ENCODE results near the gene SVOP. TPM values are rescaled to one million over a fixed set of nuclear protein-coding genes. Genes with fewer than 3 reads are reported as not detected.

Gene SVOP
- polyA plus RNA-seq, 1 donor = 0.16 TPM

DNA sequence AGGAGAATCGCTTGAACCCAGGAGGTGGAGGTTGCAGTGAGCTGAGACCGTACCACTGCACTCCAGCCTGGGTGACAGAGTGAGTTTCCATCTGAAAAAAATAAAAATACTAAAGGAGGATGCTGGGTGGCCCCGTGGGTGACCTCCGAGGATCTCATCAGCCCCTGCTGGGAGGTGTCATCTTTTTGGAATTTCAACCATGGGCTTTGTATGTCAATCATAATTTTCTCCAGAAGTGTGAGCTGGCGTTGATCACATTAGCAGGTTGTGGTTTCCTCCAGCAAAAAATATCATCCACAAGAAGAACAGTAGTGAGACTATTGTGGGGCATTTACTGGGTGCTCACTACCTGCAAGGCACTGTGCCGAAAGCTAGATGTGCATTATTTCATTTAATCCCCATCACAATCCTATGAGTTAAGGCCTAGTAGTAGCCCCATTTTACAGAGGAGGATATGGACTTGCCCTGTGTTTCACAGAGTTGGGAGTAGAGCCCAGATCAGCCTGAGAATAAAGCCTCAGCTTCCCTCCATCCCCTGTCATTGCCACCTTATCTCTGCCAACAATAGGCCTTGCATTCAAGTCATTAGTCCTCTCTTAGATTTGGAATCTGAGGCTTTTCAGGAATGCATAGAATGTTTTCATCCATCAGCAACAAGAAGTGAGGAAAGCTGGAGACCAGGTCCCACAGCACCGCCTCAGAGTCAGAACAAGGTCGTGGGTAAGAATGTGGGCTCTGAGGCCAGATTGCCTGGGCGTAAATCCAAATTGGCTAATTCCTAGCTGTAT, 39.8 kb downstream of the SVOP start:
- DNase-seq (ENCODE audit: low read depth) = no peak

- DNase-seq (ENCODE audit: low read depth) = no peak
Observed at GRCh38 chr12:108977360-108977759, 43.5 kb downstream of the SVOP start.

- no peak for DNase-seq (ENCODE audit: low read depth)
Observed at GRCh38 chr12:108975024-108975593, 45.8 kb downstream of the SVOP start.

GRCh38 chr12:108973629-108974152, 47.2 kb downstream of the SVOP start:
- DNase-seq (ENCODE audit: low read depth) = no peak

- DNase-seq (ENCODE audit: low read depth) = no peak
Observed at GRCh38 chr12:108972358-108972757, 48.5 kb downstream of the SVOP start.

GRCh38 chr12:108969622-108970021, 51.2 kb downstream of the SVOP start:
- DNase-seq (ENCODE audit: low read depth) = no peak

DNA sequence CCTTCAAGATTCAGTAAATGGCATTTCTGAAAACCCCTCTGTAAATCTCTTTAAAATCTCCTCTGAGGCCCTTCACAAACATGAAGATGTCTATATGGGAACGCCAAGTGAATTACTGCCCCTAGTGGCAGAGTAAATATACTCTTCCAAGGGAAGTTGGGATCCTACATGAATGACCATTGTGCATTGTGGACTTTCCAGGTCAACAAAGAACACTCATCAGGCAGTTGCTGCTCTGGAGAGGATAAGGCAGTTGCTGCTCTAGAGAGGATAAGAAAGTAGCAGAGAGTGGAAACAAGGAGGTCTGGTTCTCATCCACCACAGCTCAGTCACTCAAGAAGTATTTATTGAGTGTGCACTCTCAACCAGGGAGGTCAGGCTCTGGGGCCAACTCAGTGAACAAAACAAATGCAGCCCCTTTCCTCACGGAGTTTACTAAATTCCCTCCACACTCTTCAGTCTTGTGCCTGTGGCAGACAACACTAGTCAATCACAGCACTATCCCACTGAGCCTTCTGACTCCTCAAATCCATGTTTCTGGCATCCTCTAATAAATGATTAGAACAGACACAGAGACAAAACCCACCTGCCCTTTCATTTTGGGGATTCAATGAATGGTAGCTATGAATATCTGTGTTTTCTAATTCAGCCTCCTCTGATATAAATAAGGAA, 52.9 kb downstream of the SVOP start:
- no peak for DNase-seq (ENCODE audit: low read depth)

- DNase-seq (ENCODE audit: low read depth) = no peak
Observed at GRCh38 chr12:108966378-108967151, 54.3 kb downstream of the SVOP start.

DNA sequence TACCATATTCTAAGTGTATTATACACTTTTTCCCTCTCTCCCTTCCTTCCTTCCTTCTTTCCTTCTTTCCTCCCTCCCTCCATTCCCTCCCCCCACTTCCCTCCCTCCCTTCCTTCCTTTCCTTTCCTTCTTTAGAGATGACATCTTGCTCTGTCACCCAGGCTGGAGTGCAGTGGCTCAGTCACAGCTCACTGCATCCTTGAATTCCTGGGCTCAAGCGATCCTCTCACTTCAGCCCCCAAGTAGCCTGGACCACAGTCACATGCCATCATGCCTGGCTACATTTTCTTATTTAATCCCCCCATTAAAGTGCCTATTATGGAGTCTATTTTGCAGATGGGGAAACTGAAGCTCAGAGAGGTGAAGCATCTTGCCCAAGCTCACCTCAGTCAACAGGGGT, 55.0 kb downstream of the SVOP start:
- DNase-seq (ENCODE audit: low read depth) = no peak

- DNase-seq (ENCODE audit: low read depth) = no peak
Observed at GRCh38 chr12:108964371-108965352, 56.2 kb downstream of the SVOP start.

- no peak for DNase-seq (ENCODE audit: low read depth)
Observed at GRCh38 chr12:108962256-108962655, 58.6 kb downstream of the SVOP start.

- no peak for DNase-seq (ENCODE audit: low read depth)
Observed at GRCh38 chr12:108959748-108960655, 60.9 kb downstream of the SVOP start.

DNA sequence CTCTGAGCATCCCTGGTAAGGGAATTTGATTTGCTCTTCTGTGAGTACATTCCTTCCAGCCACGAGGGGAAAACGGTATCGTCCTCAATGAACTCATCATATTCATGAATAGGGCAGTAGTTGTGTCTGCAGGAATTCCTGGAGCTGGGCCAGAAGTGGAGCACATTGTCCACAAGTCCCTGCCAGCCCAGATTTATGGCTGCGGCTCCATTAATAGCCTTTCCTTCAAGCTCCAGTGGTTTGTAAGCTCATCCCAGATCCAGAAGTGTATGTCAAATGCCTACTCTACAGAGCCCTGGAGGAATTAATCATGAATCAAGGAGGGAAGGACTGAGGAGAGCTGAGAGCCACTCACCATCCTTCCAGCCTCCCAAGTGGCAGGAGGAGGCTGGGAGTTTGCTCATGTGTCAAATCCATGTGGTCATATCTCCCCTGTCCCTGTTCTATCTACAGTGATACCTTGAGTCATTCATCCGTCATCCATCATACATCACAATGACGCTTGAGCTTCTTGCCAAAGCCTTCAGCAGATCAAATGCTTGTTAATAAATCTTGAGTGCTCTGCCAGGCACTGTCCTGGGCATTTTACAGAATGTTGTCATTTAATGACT, 65.5 kb downstream of the SVOP start:
- DNase-seq (ENCODE audit: low read depth) = no peak

DNA sequence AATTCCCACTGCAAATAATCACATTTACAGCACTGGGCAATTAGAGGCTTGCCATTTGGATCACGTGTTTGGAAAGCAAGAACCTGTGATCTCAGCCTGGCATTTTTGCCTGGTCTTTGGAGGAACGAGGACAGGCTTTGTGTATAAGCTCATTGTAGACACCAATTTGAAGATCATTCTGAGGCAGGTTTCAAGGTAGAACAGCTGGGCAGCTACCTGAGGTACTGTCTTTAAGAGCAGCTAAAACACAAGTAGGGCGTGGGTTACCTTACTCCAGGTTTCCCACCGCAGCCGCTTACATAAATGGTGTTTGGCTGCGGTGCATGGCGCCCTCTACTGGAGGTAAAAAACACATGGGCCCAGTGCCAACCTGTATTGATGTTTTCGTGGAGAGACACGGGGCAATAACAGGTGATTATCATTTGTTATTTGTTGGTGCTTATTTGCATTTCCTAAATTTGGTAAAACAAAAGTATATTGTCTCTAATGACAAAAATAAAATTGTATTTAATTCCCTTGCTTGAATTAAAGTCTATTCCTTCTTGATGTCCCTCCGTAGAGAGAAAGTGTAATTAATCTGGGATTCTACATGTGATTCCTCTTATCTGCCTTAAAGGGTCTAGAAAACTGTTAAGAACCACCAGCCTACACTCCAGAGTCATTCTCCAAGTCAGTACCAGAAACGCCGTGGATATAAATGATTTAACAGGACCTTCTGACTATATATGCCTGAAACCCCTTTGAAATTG, 69.7 kb downstream of the SVOP start:
- no peak for DNase-seq (ENCODE audit: low read depth)

- no peak for DNase-seq (ENCODE audit: low read depth)
Observed at GRCh38 chr12:108949976-108950375, 70.9 kb downstream of the SVOP start.

GRCh38 chr12:108948367-108948766, 72.5 kb downstream of the SVOP start:
- DNase-seq (ENCODE audit: low read depth) = no peak

GRCh38 chr12:108947097-108947496, 73.8 kb downstream of the SVOP start:
- DNase-seq (ENCODE audit: low read depth) = no peak

- DNase-seq (ENCODE audit: low read depth) = no peak
Observed at GRCh38 chr12:108940138-108940537, 80.7 kb downstream of the SVOP start.

Measured in forelimb muscle (tissue), 1 donor.